H1 (cell line): Measurements from ENCODE around the gene CCNK. TPM values are rescaled to one million over a fixed set of nuclear protein-coding genes. Genes with fewer than 3 reads are reported as not detected.

Experiments used
- BACH1 ChIP-seq: IDR thresholded peaks from 2 replicates; pipeline ENCODE4 v1.6.1; 2012; ENCODE audit warnings: low read length, improper control_type of control experiment
- CHD2 ChIP-seq: IDR thresholded peaks from 2 replicates; pipeline ENCODE4 v1.6.1; 2012; ENCODE audit warnings: low read length, improper control_type of control experiment
- JUND ChIP-seq: IDR thresholded peaks from 2 replicates; pipeline ENCODE4 v1.6.1; 2011; ENCODE audit warnings: mild to moderate bottlenecking, improper control_type of control experiment, low read length
- KDM5A ChIP-seq: fragments of 200-600 bp; IDR thresholded peaks from 2 replicates; pipeline ENCODE4 v1.7.1; 2012; ENCODE audit warnings: mild to moderate bottlenecking, low read length, inconsistent platforms, mixed read lengths
- NANOG ChIP-seq: IDR thresholded peaks from 2 replicates; pipeline ENCODE4 v1.6.1; 2011; ENCODE audit warnings: low read length, low read depth, mild to moderate bottlenecking, inconsistent platforms; ENCODE audit not compliant: insufficient read depth, poor library complexity, severe bottlenecking
- SIRT6 ChIP-seq: IDR thresholded peaks from one replicate; pipeline ENCODE4 v1.7.1; 2012; ENCODE audit warnings: low read length, inconsistent platforms
- SP2 ChIP-seq: IDR thresholded peaks from 2 replicates; pipeline ENCODE4 v1.6.1; 2012; ENCODE audit warnings: mild to moderate bottlenecking, low read length, inconsistent platforms
- polyA plus RNA-seq, 7 experiments: library from polyadenylated mRNA; depleted of rRNA in 3 of 7; stranded (reverse) in 5 of 7; unstranded in 2 of 7; fragments of >200 nt in 5 of 7; fragments of 200-250 nt in 2 of 7; gene quantifications; 1 replicate in 5 of 7; 2 replicates in 1 of 7; 4 replicates in 1 of 7; pipeline versions ENCODE4 v1.2.1 to v1.2.3, GENCODE V29; 2011 to 2013; ENCODE audit warnings: missing spikeins in 2 of 7, mixed read lengths in 2 of 7
- total RNA-seq: library from RNA; stranded (reverse); fragmentation: NEBNext Ultra II Directional; extraction: Animal tissue kit (Norgen Biotek cat#: 25700); gene quantifications from 2 replicates; pipeline ENCODE4 v1.2.1, GENCODE V29; 2021
- TF ChIP-seq, protein P1 (sequence below): IDR thresholded peaks from 2 replicates; pipeline ENCODE4 v1.6.1; 2012; ENCODE audit warnings: inconsistent platforms
- TF ChIP-seq, protein P2 (sequence below), 3 experiments: IDR thresholded peaks; 1 replicate in 2 of 3; 2 replicates in 1 of 3; pipeline versions ENCODE4 v1.5.1 to v1.6.1; 2011; ENCODE audit warnings: low read length in 3 of 3, mild to moderate bottlenecking in 3 of 3, inconsistent platforms in 2 of 3, low read depth in 1 of 3, moderate library complexity in 1 of 3; ENCODE audit not compliant: insufficient read depth in 1 of 3; ENCODE audit errors: control extremely low read depth in 1 of 3

The CCNK gene
- total and polyA plus RNA-seq, 2 of the 8 experiments (the other 6 are each of a cell fraction or from before 2014, with no cell fraction given): 10.7 to 82.7 TPM

DNA sequence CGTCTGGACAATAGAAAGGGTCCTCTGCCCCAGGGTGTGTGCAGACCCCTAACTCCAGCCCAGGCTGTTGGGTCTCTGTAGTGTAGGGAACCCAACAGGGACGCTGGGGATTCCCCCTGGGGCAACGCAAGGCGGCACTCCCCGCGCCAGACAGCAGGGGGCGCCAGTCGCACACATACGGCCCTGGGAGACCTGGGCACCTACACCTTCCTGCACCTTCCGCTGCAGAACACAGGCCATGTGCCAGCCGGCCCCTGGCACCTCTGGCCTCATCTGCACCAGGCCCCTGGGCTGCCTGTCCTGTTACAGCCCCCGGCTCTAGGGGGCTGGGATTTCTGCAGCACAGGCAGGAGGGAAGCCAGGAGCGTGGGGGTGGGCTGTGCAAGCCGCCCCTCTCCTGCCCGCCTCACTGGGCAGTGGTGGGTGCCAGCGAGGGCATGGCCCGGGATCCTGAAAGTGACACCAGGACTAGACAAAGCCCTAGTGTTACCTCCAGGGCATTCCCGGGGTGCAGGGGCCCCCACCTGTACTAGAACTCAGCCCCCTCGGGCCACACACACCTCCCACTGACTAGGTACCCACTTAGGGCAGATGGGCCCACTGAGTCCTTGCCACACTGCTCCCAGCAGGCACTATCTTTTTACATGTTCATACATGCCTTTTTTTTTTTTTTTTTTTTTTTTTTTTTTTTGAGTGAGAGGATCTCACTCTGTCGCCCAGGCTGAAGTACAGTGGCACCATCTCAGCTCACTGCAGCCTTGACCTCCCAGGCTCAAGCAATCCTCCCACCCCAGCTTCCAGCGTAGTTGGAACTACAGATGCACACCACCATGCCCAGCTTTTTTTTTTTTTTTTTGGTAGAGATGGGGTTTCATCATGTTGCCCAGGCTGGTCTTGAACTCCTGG is 37.5 kb downstream of the CCNK start (continued):
- TF ChIP-seq JUND (0 out of 2 replicates have a peak, but pooled peaks have one; percentile 10), SIRT6 (no peak), KDM5A (no peak), CHD2 (no peak), BACH1 (no peak), NANOG (no peak), SP2 (no peak)
- TF ChIP-seq, protein P1, sequence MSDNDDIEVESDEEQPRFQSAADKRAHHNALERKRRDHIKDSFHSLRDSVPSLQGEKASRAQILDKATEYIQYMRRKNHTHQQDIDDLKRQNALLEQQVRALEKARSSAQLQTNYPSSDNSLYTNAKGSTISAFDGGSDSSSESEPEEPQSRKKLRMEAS: peak; percentile 77; the same call in 1 of the 2 replicates
- TF ChIP-seq, protein P2, sequence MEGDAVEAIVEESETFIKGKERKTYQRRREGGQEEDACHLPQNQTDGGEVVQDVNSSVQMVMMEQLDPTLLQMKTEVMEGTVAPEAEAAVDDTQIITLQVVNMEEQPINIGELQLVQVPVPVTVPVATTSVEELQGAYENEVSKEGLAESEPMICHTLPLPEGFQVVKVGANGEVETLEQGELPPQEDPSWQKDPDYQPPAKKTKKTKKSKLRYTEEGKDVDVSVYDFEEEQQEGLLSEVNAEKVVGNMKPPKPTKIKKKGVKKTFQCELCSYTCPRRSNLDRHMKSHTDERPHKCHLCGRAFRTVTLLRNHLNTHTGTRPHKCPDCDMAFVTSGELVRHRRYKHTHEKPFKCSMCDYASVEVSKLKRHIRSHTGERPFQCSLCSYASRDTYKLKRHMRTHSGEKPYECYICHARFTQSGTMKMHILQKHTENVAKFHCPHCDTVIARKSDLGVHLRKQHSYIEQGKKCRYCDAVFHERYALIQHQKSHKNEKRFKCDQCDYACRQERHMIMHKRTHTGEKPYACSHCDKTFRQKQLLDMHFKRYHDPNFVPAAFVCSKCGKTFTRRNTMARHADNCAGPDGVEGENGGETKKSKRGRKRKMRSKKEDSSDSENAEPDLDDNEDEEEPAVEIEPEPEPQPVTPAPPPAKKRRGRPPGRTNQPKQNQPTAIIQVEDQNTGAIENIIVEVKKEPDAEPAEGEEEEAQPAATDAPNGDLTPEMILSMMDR (IDR thresholded peaks at IDR 0.05; ENCODE audit: control extremely low read depth in 1 of 3, insufficient read depth in 1 of 3, low read depth in 1 of 3, low read length in 3 of 3): peak in 2 of 3 experiments; percentile 96; a peak in 3 of 4 replicates
